ENCODE results near the gene SBSN.

Gene SBSN

DNA sequence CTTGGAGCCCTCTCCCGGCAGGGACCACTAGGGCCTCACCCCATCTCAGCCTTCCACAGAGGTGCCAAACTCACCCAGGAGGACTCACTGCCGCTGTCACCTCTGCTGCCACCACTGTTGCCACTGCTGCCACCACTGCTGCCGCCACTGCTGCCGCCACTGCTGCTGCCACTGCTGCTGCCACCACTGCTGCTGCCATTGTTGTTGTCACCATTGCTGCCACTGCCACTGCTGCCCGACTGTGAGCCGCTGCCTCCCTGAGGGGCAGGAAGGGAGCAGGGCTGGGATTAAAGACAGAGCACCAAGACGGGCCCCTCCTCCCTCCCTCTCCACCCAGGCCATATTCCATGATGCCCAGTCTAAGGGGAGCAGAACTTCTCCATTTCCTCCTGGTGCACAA lies 16.8 kb downstream of the SBSN start:
- Histone ChIP-seq H3K27ac (peak overlapping the region in 1 of 21 experiments; percentile 0), H3K4me3 (peak overlapping the region in 3 of 7 experiments; percentile 10 to 16 (median 15))

DNA sequence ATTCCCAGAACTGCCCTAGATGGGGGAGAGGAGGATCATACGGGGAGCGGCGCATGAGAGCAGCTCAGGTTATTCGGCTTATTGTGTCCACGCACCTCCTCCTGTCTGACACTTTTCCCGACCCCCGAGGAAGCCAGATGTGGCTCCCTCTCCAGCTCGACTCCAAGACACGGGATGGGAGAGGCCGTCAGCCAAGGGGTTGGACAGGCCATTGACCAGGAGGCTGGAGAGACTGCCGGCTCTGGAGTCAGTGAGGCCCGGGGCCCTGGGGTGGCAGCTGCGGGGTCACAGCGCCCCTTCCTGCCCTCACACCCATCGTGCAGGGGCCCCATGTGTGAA lies 17.5 kb downstream of the SBSN start:
- peak overlapping the region in 13 of 21 experiments; percentile 40 to 79 (median 63) for H3K27ac ChIP-seq
- peak overlapping the region; percentile 3 to 45 (median 16) for H3K4me3 ChIP-seq

DNA sequence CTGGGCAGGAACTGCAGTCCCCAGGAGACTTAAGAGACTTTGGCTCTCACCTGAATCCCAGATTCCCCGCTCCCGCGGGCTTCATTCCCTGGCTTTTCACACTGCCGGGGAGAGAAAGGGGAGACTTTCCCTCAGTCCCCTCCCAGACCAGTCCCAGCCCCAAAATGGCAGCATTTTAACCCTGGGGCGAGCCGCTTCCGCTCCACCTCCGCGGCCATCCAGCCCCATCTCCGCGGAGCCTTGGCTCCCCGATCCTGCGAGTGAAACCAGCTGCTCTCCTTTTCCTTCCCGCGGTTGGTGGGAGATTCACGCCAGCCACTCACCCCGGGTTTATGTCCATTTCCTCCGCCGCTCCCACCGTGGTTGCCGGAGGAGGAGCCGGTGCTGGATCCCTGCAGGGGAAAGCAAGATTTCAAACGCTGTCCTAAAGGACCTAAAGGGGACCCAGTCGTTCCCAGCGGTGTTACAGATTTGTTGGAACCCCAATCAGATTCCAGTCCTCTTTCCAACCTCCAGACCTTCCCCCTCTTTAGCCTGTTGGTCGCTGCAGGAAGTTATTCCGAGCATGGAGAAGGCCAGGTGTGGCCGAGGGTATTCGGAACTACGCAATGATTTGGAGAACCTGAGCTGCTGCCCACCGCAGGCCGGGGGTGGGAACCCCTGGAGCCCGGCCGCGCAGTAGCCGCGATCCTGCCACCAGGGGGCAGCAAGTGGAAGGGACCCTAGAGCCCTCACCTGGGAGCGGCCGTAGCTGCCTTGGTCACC lies 18.1 kb downstream of the SBSN start:
- Histone ChIP-seq H3K27ac (peak overlapping the region in 20 of 21 experiments; percentile 22 to 79 (median 63)), H3K4me3 (peak overlapping the region; percentile 3 to 45 (median 16))

DNA sequence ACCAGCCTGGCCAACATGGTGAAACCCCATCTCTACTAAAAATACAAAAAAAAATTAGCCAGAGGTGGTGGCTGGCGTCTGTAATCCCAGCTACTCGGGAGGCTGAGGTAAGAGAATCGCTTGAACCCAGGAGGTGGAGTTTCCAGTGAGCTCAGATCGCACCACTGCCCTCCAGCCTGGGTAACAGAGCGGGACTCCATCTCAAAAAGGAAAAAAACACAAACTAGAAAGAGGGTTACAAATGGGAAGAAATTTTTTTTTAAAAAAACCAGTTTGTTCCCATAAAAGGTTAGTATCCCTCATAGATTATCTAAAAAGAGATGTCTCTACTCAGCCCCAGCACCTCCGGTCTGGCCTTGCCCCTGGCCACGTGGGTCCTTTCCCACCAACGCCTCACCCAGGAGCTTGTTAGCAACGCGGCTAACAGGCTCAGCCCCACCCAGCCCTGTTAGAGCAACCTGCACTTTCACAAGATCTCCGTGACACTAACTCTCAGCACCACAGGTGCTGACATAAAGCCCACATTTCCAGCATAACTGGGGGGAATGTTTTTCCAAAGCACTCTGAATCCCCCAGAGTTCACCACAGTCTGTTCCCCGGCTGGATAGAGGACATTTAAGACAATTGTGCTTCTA lies 19.0 kb downstream of the SBSN start:
- Histone ChIP-seq H3K4me3 (peak overlapping the region in 4 of 7 experiments; percentile 10 to 45 (median 27)), H3K27ac (peak overlapping the region in 17 of 21 experiments; percentile 40 to 79 (median 65))

DNA sequence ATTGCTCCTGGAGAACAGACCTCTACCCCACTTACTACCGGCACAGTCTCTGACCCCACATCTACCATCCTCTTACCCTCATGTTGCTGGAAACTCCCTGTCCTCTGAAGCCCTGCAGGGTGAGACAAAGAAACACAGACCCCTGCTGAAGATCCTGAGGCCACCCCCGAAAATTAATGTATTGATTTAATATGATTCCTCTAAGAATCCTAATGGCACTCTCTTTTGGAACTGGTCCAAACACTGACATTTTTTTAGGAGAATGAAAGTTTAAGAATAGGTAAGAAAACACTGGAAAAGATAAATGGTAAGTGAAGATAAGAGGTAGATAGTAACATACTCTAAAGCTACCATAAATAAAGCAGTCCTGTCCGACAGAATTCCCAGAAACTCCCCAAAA lies 20.0 kb downstream of the SBSN start:
- peak overlapping the region in 1 of 21 experiments; percentile 31 for H3K27ac ChIP-seq

DNA sequence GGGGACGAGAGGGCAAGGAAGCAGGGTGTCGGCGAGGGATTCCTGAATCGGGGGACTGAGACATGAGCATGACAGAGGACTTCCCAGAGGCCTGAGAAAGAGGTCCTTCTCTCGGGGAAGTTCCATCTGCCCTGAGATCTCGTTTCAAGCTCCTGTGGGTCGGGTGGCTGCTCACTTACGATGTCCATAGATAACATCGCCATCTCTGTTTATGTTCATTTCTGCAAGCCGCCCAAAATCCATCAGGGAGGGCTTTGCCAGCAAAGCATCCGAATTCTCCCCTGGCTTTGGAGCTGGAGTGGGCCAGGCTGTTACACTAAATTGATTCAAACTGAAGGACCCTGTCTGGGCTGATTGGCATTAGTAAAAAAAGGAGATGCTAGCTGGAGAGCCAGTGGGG lies 20.6 kb downstream of the SBSN start:
- H3K27ac ChIP-seq, result no peak overlapping the region
- no peak overlapping the region for H3K4me3 ChIP-seq

More for the DNA sequence above, 20.0 kb downstream of the SBSN start:
- no peak overlapping the region for H3K4me3 ChIP-seq

DNA sequence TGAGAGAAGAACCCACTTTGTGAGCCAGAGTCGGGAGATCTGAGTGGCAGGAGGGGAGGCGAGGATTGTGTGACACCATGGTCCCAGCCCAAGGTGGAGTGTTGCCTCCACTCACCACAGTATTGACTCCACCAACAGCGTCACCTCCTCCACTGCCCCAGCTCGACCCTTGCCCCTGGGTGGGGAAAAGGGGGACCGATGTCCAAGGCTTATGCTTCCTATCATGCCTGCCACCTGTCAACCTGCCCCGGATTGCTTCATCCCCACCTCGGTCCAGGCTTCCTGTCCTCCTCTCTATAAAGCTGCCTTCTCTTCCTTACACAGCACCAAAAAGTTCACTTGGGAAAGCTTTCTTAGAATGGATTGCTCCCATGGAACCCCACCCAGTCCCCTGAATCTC lies 22.1 kb downstream of the SBSN start:
- no peak overlapping the region for H3K4me3 ChIP-seq

DNA sequence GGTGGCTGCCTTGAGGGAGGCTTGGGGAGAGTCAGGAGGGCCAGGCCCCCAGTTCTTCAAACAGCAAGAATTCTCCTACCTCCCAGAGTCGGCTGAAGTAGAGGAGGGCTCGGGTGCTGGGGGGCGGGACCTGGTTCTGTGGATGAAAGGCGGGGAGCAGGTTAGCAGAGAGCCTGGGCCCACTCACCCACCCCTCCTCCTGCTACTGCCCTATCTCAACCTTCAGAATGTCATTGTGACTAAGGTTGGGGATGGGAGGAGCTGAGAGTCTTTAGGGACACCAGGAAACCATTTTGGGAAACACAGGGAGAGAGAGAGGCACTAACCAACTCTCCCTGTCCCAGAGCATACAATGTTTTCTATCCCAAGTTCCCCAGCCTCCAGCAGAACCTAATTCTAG lies 25.4 kb downstream of the SBSN start:
- Histone ChIP-seq H3K27ac (peak overlapping the region in 1 of 21 experiments; percentile 6), H3K4me3 (no peak overlapping the region)

More for the DNA sequence above, 22.1 kb downstream of the SBSN start:
- no peak overlapping the region for H3K27ac ChIP-seq

DNA sequence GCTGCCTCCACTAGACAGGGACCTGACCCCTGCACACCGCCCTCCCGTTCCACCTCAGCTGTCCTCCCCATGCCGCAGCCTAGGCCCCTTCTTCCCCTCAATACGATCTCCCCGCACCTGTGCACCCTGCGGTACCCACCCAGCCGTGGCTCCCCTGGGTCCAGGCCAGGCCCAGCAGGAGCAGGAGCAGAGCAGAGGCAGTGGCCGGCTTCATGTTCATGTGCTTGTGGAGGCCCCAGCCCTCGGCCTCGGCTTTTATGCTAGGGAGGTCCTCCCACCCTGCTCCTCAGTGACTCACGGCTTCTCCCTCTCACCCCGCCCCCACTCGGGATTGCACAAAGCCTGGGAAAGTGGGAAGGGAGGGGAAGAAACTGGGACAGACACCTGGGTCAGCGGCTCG lies 26.4 kb downstream of the SBSN start:
- Histone ChIP-seq H3K27ac (peak overlapping the region in 18 of 21 experiments; percentile 22 to 77 (median 68)), H3K4me3 (peak overlapping the region in 6 of 7 experiments; percentile 14 to 36 (median 24))

DNA sequence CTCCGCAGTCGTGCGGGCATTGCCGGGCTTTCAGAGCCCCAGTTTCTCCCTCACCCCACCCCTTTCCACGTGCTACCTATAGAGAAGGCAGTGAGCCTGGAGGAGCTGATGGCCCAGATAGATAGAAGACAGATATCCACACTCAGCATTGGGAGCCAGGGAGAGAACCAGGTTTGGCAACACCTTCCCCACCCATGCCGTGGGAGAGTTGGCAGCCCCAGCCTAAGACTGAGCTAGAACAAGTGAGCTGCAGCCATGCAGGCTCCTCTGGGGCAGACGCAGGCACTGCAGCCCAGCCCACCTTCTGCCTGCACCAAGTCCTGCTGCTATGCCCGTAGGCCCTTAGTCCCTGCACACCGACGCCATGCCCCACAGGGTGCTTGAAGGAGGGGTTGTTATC lies 27.5 kb downstream of the SBSN start:
- peak overlapping the region in 16 of 21 experiments; percentile 9 to 77 (median 68) for H3K27ac ChIP-seq
- peak overlapping the region; percentile 4 to 36 (median 21) for H3K4me3 ChIP-seq

DNA sequence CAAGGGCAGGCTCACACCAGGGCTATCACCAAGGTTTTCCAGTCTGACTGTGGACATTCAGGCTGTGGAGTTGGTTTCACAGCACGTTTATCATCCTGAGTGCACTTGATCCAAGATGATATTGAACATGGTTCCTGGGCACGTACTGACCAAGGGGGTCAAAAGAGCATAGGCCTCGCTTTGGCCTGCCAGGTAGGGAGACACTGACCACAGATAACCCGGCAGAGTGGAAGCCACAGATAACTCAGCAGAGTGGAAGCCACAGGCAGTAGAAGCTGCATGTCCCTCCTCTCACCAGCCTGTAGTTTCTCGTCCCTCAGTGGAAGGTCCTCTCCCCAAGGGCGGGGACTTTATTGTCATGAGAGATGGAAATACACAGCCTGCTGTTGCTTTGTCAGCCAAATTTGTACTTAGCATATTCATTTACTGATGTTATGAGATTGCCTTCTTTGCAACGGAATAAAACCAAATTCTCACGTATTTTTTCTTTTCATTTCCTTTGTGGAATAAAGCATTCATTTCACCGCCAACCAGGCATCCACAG lies 29.1 kb downstream of the SBSN start:
- peak overlapping the region in 2 of 21 experiments; percentile 34 to 50 for H3K27ac ChIP-seq

DNA sequence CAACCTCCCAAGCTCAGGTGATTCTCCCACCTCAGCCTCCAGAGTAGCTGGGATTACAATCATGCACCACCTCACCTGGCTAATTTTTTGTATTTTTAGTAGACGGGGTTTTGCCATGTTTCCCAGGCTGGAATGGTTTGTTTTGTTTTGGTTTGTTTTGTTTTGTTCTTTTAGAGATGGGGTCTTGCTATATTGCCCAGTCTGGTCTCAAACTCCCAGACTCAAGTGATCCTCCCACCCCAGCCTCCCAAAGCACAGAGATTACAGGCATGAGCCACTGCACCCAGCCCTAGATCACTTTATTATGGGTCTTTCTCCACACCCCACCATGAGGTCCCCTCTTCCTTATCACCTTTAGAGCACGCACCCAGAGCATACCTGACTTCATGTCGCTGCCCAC lies 29.9 kb downstream of the SBSN start:
- H3K27ac ChIP-seq, result no peak overlapping the region
- no peak overlapping the region for H3K4me3 ChIP-seq

More for the DNA sequence above, 29.1 kb downstream of the SBSN start:
- no peak overlapping the region for H3K4me3 ChIP-seq

DNA sequence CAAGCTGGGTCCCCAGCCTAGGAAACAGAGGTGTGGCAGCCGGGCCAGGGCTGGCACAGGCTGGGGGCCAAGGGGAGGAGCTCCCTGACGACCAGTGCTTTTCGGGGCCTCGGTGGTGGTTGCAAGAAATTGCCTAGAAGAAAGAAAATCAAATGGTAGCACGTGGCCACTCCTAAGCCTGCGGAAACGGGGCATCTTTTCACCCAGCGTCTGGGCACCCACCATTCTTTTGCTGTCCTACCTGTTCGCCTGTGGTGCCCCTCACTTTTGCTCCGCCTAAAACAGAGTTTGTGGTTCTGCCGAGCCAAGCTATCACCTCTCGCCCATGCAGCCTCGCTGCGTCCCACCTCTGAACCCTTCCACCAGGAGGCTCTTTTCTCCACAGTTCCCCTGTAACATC lies 30.7 kb downstream of the SBSN start:
- H3K4me3 ChIP-seq, result no peak overlapping the region
- H3K27ac ChIP-seq, result no peak overlapping the region

DNA sequence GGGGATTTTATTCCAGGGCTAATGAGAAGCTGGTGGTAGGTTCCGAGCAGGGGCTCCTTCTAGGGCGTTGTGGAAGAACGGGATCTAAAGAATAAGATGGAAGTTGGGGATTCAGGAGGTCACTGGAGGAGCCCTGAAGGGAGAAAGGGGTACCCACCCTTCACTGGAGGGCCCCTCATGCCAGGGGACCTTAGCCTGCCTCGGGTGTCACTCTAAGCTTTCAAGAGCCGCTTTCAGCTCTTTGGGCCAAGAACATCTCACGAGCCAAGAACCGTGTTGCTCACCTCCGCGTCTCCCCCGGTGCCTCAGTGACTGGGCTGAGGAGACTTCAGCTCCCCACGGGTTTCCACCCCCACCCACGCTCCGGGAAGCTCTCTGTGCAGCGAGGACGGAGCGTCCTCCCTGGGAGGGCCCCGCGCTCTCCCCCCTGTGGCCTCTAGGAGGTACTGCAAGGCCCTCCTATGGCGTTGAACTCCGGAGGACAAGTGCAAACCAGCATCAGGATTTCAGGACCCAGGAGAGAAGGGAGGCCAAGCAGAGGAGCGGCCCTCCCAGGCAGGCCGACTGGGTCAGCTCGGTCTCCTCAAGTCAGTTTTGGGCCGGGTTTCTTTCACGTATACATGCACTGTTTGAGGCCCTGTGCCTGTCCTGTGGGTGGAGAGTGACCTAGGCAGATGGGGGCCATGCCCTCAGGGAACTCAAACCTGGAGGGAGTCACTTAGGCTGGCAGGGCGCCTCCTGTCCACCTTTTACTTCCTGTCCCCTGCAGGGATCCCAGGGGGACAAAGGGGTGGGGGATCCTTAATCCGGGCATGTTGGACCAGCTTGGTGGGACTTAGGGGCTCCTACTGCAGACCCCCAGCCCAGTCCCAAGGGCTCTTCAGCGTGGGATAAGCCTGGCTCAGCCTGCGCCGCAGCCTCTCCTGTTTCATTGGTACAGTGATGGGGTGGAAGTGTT lies 32.7 kb downstream of the SBSN start:
- Histone ChIP-seq H3K4me3 (no peak overlapping the region), H3K27ac (peak overlapping the region in 17 of 21 experiments; percentile 11 to 82 (median 60))

DNA sequence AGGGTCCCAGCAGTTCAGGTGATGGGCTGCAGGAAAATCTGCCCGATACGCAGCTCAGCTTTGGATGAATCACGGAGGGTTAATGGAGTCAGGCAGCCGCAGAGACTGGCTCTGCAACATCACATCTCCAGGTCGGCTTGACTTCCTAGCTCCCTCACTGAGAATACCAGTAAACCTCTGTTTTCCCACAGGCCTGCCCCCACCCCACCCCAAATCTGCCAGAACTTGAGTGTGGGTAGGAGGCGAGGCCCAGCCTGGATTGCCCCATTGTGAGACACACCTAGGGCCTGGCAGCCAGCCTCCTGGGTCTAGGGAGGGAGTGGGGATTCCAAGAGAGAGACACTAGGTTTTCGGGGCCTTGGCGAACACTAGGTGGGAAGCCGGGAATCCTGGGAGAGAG lies 34.1 kb downstream of the SBSN start:
- Histone ChIP-seq H3K4me3 (no peak overlapping the region), H3K27ac (peak overlapping the region in 19 of 21 experiments; percentile 22 to 82 (median 65))

DNA sequence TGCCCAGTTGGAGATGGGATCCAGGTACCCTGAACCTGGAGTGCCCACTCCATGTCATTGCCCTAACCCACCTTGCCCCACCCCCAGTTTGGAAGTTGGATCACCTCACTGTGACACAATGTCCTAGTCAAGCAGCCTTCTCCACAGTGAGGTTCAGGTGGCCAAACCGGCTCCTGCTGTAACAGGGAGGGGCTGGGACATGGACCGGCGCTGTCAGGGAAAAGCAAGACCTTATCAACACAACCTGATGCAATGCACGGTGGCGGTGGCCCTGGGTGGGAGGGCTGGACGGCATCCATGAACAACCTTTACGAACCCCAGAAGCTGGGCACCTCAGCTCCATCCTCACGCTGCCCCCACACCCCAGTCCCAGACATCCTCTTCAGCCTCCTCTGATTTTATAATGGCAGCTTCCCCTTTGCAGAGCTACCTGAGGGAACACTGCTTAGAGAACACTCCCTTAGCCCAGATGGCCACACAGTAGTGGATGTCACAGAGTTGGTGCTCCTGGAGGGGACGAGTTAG lies 36.2 kb downstream of the SBSN start:
- H3K27ac ChIP-seq, result peak overlapping the region in 8 of 21 experiments; percentile 9 to 82 (median 69)
- H3K4me3 ChIP-seq, result no peak overlapping the region

DNA sequence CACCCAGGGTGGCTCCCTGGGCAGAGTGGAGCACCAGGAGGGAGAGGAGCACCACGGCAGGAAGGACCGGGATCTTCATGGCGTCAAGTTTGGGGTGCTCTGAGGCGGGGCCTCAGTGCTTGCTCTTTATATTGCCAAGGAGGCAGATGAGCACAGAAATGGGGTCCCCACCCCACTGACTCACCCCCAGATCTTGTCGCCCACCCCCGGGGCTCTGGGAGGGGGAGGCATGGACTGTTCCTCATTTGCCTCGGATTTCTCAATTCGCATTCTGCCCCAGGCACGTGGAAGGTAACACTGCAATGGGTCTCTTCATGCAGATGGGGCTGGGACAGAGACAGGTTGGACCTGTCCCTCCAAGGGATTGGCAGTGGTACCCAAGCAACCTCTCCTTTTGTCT lies 37.7 kb downstream of the SBSN start, which contains the start of gene KRTDAP:
Gene KRTDAP, minus strand, starts transcription at position 101 of the 400 bp plus-strand sequence. Its CDS starts 22 bp downstream, at position 79.
- Histone ChIP-seq H3K4me3 (peak within 1 kb of the TSS; percentile 0 to 28 (median 8)), H3K27ac (peak within 1 kb of the TSS in 20 of 21 experiments; percentile 18 to 84 (median 60))

DNA sequence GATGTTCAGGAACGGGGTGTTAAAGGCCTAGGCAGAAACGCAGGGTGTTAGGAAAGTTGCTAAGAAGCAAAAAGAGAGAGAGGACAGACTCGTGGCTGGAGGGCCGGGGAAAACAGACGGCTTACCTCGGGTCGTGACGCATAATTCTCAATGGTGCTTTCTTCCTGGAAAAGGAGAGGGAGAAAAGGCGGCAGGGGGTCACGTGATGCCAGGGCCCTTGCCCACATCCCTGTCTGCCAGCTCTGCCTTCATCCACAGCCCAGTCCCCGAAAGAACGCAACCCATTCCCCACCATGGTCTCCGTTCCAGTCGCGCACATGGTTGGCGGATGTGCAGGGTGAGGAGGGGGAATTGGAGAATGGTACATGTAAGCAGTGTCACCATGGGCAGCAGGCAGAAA lies 39.4 kb downstream of the SBSN start:
- H3K27ac ChIP-seq, result peak overlapping the region in 8 of 21 experiments; percentile 55 to 84 (median 76)
- peak overlapping the region in 6 of 7 experiments; percentile 6 to 28 (median 12) for H3K4me3 ChIP-seq

DNA sequence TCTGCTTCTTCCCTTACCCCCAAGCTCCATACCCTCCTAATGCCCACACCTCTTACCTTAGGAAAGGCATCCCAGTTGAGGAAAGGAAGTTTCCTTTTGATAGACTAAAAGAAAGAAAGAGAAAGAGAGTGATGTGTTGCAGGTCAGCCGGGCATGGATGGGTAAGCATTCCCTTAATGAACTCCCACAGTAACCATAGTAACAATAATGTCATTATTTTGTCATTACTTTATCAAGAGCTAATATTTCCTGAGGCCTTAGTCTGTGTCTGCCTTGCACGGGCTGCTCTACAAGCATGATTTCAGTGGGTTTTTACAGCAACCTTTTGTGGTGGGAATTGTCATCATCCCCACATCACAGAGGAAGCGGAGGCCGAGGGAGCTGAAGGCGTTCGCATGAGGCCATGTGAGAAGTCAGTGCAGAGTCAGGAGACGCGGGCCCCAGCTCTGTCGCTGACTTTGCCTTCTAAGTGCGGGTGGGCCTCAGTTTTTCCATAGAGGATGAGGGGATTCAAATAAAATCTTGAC lies 40.4 kb downstream of the SBSN start:
- H3K4me3 ChIP-seq, result peak overlapping the region in 3 of 7 experiments; percentile 7 to 28 (median 10)
- peak overlapping the region in 2 of 21 experiments; percentile 78 to 84 for H3K27ac ChIP-seq

Measured in skin epidermis (tissue), 12 donors.